Measurements from ENCODE around the gene RANBP1. TPM values are rescaled to one million over a fixed set of nuclear protein-coding genes. Genes with fewer than 3 reads are reported as not detected.

Gene RANBP1
- total RNA-seq, 4 donors from 2014 or later = 135 to 238 (median 176) TPM

DNA sequence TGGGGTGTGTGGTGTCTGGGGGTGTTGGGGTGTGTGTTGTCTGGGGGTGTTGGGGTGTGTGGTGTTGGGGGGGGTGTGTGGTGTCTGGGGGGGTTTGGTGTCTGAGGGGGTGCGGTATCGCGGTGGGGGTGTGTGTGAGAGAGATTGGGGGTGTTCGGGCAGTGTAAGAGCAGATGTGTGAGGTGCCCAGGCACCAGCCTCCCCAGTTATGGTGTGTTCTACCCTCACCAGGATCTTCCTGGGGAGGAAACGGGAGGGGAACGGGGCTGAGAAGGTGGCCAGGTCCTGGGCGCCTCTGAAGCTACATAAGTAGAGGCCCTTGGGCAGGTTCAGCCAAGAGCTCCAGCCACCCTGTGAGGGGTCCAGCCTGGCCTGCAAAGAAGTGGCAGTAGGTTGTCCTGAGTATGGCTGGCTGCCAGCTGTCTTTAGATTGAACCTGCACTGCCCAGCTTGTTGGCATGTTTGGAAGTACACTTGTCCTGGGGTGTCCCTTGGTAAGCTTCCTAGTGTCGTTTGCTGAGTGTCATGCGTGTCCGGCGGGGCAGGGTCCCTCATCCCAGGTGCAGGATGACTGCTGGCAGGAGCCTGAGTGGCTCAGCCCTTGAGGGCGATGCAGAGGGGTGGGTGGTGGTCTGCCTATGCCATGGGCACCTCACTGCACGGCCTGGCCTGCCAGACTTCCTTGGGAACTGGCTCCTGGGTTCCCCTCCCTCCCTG lies 7.6 kb downstream of the RANBP1 start:
- peaks cover 0 to 82% (median 12%) of the 10 kb centered on the region in 3 donors for H3K36me3 ChIP-seq
- no peak overlapping the region for H3K4me3 ChIP-seq
- H3K27ac ChIP-seq = no peak overlapping the region
- TF ChIP-seq POLR2A (IDR thresholded peaks at IDR 0.05) (no peak), EP300 (IDR thresholded peaks at IDR 0.05) (no peak)
- TF ChIP-seq, protein P1, sequence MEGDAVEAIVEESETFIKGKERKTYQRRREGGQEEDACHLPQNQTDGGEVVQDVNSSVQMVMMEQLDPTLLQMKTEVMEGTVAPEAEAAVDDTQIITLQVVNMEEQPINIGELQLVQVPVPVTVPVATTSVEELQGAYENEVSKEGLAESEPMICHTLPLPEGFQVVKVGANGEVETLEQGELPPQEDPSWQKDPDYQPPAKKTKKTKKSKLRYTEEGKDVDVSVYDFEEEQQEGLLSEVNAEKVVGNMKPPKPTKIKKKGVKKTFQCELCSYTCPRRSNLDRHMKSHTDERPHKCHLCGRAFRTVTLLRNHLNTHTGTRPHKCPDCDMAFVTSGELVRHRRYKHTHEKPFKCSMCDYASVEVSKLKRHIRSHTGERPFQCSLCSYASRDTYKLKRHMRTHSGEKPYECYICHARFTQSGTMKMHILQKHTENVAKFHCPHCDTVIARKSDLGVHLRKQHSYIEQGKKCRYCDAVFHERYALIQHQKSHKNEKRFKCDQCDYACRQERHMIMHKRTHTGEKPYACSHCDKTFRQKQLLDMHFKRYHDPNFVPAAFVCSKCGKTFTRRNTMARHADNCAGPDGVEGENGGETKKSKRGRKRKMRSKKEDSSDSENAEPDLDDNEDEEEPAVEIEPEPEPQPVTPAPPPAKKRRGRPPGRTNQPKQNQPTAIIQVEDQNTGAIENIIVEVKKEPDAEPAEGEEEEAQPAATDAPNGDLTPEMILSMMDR (IDR thresholded peaks at IDR 0.05) = no peak
- DNase-seq (ENCODE audit: low spot score in 2 of 2) = no peak
- no peaks in the 10 kb centered on the region for H3K9me3 ChIP-seq
- WGBS, 2 donors = 90 to 93% methylated on average over 7 to 11 of the region's 13 CpGs
- H3K27me3 ChIP-seq = no peaks in the 10 kb centered on the region
- peaks cover 0 to 46% (median 7%) of the 10 kb centered on the region in 4 donors for H3K4me1 ChIP-seq

GRCh38 chr22:20124083-20124787 lies 8.3 kb downstream of the RANBP1 start:
- H3K36me3 ChIP-seq = peaks cover 0 to 80% (median 12%) of the 10 kb centered on the region in 3 donors
- no peaks in the 10 kb centered on the region for H3K9me3 ChIP-seq
- no peak for TF ChIP-seq EP300 (IDR thresholded peaks at IDR 0.05)
- no peak for DNase-seq (ENCODE audit: low spot score in 2 of 2)
- no peak overlapping the region for H3K27ac ChIP-seq
- H3K4me1 ChIP-seq = peaks cover 0 to 39% (median under 1%) of the 10 kb centered on the region in 4 donors
- H3K27me3 ChIP-seq = no peaks in the 10 kb centered on the region
- H3K4me3 ChIP-seq = no peak overlapping the region
- WGBS, 2 donors = 85 to 96% methylated on average over 6 to 8 of the region's 11 CpGs

GRCh38 chr22:20125201-20126174 lies 9.6 kb downstream of the RANBP1 start:
- H3K27me3 ChIP-seq = no peaks in the 10 kb centered on the region
- no peak overlapping the region for H3K4me3 ChIP-seq
- peaks cover 0 to 37% (median 0%) of the 10 kb centered on the region in 4 donors for H3K4me1 ChIP-seq
- H3K9me3 ChIP-seq = no peaks in the 10 kb centered on the region
- 86 to 89% methylated on average over 19 to 28 of the region's 32 CpGs for WGBS, 2 donors
- no peak for DNase-seq (ENCODE audit: low spot score in 2 of 2)
- H3K36me3 ChIP-seq = peaks cover 0 to 67% (median 12%) of the 10 kb centered on the region in 3 donors
- H3K27ac ChIP-seq = no peak overlapping the region
- TF ChIP-seq POLR2A (IDR thresholded peaks at IDR 0.05) (no peak), EP300 (IDR thresholded peaks at IDR 0.05) (no peak)
- TF ChIP-seq, protein P1 (IDR thresholded peaks at IDR 0.05) = no peak

GRCh38 chr22:20126284-20127029 lies 10.6 kb downstream of the RANBP1 start:
- no peak for TF ChIP-seq POLR2A (IDR thresholded peaks at IDR 0.05)
- TF ChIP-seq, protein P1 (IDR thresholded peaks at IDR 0.05) = no peak
- TF ChIP-seq EP300 (IDR thresholded peaks at IDR 0.05) = no peak
- peaks cover 0 to 33% (median 0%) of the 10 kb centered on the region in 4 donors for H3K4me1 ChIP-seq
- H3K4me3 ChIP-seq = no peak overlapping the region
- H3K36me3 ChIP-seq = peaks cover 0 to 58% (median 12%) of the 10 kb centered on the region in 3 donors
- H3K9me3 ChIP-seq = no peaks in the 10 kb centered on the region
- DNase-seq (ENCODE audit: low spot score in 2 of 2) = no peak
- H3K27me3 ChIP-seq = no peaks in the 10 kb centered on the region
- no peak overlapping the region for H3K27ac ChIP-seq
- 86 to 90% methylated on average over 19 of the region's 19 CpGs for WGBS, 2 donors

Measured in tibial nerve (tissue), 4 donors.